HTERT RPE-1 (cell line): ENCODE measurements around the gene PNKD.

ENCODE experiments used
- in situ Hi-C: fragments of 300-500 bp; cut with MboI; formaldehyde crosslinking; loops from 4 replicates; pipeline ENCODE4 v1.14.3; 2020; ENCODE audit warnings: low sequenced_read_pairs

The PNKD gene, protein sequence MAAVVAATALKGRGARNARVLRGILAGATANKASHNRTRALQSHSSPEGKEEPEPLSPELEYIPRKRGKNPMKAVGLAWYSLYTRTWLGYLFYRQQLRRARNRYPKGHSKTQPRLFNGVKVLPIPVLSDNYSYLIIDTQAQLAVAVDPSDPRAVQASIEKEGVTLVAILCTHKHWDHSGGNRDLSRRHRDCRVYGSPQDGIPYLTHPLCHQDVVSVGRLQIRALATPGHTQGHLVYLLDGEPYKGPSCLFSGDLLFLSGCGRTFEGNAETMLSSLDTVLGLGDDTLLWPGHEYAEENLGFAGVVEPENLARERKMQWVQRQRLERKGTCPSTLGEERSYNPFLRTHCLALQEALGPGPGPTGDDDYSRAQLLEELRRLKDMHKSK

DNA sequence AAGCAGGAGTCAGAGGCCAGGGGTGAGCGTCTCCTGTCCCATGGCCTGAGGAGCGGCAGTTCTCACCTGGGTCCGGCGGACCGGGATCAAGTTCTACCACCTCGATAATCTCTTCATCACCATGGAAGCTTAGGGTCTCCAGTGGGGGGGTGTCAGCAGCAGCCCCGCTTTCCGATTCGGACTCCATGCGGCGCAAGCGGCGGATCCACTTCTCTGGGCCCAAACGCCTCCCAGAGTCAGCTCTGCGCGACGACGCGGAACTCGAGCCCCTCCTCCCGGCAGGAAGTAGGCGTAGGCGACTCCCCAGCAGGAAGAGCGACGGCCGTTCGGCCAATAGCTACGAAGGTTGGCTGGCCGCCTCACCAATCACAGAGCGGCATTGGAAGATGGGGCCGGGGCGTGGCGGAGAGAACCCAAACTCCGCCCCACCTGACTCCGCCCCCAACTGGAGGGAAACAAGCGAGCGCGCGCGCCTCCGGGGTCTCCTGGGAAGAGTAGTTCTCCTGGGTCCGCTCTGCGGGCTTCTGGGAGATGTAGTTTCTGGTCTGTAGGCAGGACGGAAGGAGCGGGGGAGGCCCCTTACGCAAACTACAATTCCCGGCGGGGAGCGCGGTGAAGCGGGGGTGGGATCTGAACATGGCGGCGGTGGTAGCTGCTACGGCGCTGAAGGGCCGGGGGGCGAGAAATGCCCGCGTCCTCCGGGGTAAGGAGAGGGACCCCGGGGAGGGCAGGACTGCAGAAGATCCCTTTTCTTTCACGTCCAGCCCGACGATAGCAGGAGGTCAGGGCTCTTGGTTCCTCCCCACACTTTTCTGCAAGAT, at the start of gene PNKD, which contains the start of gene AAMP:
Gene PNKD (plus strand): TSS at position 620 of the 821 bp plus-strand sequence. CDS start 17 bp downstream, at position 637.
Gene AAMP (minus strand): TSS at position 238 of the 821 bp plus-strand sequence. CDS start 51 bp downstream, at position 187.
- in situ Hi-C loops: no loop called here

DNA sequence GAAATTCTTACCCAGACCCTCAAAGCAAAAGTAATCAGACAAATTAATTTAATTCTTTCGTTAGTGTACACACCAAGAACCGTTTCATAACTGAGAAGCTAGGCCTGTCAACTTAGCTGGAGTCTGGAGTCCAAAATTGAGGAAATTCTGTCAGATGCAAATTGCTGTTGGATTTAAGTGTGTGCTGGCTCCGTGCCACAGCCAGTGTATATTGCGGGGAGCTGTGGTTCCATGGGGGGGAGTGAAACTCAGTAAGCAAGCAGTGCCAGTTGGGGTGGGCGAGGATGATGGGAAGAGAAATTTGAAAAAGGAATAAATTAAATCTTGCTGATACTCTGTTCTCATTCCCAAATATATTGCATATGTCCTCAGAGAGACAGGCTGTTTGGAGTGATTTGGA, 49.3 kb upstream of the PNKD start:
- in situ Hi-C loops: no loop called here

DNA sequence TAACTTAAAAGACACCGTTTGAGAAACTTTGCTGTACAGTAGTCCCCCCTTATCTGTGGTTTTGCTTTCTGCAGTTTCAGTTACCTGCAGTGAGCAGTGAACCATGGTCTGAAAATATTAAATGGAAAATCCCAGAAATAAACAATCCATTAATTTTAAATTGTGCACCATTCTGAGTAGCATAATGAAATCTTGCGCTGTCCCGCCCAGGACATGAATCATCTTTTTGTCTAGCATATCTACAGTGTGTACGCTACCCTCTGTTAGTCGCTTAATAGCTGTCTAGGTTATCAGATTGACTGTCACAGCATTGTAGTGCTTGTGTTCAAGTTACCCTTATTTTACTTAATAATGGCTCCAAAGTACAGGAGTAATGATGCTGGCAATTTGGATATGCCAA, 47.3 kb upstream of the PNKD start:
- in situ Hi-C loops: no loop called here

DNA sequence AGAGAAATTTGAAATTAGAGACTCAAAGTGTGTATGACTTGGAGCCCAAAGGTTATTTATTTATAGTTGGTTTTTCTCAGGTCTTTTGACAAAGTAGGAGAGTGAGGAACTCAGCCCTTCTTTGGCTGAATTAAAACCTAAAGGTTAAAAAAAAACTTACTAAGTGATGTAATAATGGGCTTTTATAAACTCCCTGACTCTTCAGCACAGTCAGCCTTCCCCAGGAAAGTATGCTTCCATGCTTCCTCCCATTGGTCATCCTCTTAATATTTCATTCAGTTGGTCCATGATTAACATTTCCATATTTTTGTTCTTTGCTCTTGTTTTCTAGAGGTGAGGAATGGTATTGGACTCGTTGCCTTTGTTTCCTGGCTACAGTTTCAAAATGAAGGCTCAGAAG, 46.1 kb upstream of the PNKD start:
- in situ Hi-C loops: no loop called here

DNA sequence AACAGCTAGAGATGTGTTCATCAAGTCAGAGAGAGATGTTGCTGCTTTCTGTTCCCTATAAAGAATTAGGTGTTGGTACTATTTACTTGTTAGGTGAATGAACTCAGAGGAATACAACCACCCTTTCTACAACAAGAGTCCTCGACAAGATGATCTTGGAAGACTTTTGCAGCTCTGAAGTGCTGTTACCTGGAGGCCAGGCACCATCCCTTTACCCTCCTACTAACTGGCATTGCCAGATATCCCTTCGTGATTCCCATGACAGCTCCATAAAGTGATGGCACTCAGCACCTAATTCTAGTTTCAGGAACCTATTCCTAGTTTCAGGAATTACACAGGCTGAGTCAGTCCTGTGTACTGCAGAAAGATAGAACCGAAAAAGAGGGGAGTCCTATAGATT, 43.4 kb upstream of the PNKD start:
- in situ Hi-C loops: no loop called here

DNA sequence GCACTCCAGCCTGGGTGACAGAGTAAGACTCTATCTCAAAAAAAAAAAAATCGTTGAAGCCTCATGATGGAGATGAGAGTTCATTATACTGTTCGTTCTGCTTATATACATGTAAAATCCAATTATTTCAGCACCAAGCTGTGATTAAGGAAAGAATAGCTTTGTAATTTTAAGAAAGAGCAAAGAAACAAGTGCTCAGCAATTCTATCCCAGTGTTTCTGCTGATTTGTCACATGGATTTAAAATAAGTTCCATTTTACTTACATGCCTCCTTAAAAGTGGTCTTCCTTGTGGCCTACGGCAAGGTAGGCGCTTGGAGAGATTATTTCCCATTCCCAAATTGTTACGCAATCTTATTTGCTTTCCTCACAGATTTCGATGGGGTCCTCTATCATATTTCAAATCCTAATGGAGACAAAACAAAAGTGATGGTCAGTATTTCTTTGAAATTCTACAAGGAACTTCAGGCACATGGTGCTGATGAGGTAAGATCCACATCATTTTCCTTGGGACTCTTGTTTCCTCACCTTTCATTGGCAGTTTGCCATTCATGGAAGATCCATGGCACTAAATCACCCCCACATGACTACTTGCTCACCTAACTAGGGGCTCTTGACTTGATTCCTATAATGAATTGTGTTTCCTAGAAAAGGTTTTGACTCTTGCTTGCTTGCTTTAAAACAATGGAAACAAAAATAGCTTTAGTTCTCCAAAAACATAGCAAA, 41.8 kb upstream of the PNKD start:
- in situ Hi-C loops: no loop called here

DNA sequence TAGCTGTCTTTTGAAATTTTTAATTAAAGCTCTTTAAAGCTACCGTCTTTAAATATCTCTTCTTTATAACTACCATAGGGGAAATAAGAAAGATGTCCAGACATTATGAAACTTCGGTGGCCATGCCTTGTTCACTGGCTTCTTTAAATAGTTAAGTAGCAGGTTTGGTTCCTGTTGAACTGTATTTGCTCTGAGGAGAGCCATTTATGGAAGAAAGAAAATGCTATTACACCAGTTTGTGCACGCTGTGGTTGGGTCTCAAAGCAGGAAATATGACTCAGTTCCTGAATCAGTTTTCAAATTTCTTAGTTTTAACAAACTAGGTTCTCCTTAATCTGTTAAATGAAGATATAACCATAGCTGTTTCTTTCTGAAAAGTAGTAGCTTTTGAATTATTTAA, 41.1 kb upstream of the PNKD start:
- in situ Hi-C loops: no loop called here

DNA sequence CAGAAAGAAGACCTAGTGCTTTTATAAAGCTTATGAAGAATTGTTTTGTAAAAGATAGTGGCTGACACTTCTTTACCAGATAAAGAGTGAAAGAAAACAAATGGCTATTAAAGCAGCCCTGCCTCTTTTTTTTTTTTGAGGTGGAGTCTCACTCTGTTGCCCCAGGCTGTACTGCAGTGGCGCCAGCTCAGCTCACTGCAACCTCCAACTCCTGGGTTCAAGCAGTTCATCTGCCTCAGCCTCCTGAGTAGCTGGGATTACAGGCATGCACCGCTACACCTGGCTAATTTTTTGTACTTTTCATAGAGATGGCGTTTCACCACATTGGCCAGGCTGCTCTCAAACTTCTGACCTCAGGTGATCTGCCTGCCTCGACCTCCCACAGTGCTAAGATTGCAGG, 40.5 kb upstream of the PNKD start:
- in situ Hi-C loops: no loop called here

DNA sequence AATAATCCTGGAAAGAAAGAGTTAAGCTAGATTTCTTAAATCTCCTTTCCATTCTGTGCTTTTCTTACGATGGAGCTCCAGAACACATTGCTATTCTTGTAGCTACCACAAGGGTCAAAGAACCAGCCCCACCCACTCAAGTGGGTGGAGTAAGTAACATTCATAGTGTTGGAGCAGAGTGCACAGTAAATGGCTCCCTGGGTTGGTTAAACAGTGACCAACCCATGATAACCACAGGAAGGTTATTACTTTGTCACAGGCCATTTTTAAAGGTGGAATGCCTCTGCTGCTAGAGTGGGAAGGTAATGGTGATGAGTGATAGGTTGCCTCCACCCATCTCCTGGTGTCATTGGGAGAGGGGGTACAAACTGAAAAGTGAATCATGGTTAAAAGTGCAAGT, 39.4 kb upstream of the PNKD start:
- in situ Hi-C loops: no loop called here

DNA sequence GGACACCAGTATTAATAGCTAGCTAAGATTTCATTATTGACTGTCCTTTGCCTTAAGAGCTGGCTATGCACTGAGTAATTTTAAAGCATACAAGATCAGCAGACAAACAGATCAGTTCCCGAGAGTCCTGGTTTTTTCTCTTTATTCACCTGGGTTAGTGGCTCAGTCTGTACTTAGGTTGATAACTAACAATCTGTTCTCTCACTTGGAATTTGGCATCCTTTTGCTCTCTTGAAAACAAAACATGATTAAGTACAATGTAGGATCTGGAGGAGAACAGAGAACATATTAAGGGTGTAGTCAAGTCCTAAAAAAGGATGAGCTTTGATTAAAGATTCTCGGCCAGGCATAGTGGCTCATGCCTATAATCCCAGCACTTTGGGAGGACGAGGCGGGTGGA, 36.8 kb upstream of the PNKD start:
- in situ Hi-C loops: no loop called here

DNA sequence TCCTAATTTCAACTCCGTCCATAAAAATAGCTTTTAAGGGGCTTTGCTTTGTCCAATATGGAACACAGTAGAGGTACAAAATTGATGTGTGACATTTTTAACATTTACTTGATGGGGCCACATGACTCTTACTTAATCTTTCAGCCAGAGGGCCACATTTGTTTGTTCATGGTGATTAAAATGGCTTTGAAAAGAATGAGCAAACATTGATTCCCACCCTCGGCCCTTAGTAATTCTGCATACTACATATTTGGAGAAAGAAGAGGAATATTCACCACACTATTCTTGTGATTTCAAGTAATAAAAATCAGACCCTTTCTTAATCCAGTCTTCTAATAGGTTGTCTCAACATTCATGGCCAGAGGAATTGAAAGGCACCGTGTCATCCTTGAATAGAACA, 35.8 kb upstream of the PNKD start:
- in situ Hi-C loops: no loop called here

DNA sequence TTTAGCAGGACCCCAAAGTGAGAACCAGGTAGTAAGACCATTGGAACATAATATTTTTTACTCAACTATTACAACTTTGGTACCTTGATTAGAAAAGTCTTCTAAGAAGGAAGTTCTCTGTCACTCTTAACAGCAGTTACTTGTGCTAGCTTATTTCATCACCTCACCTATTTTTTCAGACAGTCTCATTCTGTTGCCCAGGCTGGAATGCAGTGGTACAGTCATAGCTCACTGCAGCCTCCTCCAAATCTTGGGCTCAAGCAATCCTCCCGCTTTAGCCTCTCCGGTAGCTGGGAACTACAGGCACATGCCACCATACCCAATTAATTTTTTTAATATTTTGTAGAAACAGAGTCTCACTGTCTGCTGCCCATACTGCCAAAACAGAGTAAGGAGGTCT, 35.3 kb upstream of the PNKD start:
- in situ Hi-C loops: no loop called here

DNA sequence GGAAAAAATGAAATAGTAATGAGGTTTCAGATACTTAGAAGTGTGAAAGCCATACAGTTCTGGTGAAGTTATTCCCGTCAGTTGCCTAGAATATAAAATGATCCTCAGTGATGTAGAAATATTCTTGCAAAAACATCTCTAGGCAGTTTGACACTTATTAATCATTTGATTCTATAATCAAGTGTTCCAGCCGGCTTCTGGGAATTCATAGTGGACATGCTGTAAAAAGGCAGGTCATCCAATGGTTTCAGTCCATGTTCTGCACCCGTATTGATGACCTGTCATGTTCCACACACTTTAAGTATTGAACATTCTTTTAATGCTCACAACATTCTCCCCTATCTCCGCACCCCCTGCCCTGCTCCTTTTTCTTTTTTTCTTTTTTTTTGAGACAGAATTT, 33.5 kb upstream of the PNKD start:
- in situ Hi-C loops: no loop called here

DNA sequence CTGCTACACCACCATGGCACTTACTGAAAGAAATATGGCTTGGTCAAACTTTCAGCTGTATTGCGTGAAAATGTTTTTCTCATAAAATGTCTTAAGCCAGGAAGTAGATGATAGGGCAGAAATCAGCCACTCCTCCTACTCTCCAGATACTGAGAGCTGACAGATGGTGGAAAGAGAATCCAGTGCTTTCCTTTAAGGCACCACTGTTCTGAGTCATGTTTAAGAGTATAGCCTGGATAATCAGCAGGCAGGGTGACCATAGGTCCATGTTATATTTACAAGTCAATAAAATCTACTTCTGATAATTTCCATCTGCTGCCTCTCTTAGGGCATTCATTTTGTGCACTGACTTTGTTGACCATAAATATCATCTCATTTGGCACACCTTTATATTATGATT, 31.4 kb upstream of the PNKD start:
- in situ Hi-C loops: no loop called here

DNA sequence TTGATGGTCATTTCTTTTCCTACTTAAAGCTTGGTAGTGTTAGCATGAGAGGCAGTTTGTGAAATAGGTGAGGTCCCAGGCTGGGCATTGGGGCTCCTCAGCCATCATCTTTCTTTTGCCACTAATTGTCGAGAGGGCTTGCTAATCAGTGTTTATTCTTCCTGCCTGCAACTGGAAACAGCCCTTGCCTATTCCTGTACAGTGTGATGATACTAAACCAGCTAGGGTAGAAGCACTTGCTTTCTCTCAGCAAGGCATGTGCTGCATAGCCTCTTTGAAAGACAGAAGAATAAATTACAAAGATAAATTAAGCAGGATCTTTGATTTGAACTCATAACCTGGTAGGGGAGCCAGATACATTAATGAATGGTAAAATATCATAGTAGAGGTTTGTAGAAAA, 26.1 kb upstream of the PNKD start:
- in situ Hi-C loops: no loop called here

DNA sequence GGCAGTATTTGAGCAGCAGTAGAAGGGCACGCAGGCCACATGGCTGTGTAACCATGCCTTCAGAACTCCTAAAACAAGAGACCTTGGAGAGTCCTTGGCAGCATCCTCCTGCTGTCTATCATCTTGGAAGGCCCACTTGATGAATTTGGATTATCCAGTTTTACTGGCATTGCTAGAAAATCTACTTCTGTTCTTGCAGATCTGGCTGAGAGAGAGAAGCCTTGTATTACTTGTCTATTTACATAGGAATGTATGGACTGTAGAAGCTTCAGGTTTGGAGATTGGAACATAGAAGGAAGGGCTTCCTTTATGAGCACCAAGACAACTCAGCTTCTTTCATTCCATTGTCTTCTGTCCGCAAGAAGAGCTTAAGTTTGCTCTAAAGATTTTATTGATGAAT, 25.7 kb upstream of the PNKD start:
- in situ Hi-C loops: no loop called here

DNA sequence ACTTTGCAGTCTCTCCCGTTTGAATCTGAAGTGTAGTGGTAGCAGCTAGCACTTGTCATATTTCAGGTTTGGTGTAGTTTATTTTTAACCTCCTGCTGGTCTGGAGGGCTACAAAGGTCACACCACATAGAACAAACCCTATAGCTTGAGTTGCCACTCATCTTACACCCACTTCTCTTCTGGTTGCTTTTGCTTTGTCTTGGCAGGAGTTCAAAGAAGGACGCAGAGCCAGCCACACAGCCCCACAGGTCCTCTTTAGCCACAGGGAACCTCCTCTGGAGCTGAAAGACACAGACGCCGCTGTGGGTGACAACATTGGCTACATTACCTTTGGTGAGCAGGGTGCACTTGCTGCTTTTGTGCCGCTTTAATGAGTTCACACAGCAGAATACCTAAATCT, 25.1 kb upstream of the PNKD start:
- in situ Hi-C loops: no loop called here

DNA sequence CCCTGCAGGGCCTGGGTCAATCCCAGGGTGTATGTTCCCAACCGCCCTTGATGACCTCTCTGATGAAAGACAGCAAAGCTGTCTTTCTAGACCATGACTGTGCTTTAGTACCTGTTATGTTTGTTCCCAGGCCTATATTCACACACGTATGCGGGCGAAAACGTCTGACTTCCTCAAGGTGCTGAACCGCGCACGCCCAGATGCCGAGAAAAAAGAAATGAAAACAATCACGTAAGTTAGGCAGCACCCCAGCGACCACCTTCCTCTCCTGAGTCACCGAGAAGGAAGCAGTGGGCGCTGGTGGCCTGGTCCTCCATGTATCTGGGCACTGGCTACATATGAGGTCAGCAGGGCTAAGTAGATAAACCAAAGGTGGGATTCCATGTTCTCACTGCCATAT, 20.6 kb upstream of the PNKD start:
- in situ Hi-C loops: no loop called here

DNA sequence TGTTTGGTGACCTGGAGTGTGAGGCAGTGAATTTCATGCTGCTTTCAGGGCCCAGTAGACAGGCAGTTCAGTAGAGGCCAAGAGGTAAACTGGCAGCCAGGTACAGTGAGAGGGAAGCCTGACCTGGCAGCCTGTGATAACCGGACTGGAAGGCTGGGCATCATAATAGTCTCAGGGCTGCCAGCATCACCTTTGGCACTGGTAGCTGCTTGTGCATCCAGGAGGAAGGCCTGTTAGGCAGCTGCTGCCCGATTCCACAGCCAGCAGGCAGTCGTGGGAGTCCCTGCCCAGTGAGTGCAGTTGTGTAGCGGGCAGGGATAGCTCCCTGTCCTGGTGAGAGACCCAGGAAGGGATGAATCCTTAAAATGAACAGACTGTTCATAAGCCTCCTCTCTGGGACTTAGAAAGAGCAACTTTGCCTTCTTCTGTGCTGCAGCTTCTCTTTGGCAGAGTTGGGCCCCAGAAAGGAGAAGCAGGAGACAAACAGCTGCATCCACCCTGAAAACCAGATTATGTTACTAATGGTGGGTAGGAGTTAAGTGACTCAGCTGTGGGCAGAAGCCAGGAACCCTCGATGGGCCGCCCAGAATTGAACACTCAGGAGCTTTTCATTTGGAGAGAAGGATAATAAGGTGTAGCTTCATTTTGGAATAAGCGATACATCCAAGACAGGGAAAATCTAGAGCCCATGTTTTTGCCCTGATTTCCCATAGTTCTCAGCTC, 17.6 kb upstream of the PNKD start:
- in situ Hi-C loops: no loop called here

DNA sequence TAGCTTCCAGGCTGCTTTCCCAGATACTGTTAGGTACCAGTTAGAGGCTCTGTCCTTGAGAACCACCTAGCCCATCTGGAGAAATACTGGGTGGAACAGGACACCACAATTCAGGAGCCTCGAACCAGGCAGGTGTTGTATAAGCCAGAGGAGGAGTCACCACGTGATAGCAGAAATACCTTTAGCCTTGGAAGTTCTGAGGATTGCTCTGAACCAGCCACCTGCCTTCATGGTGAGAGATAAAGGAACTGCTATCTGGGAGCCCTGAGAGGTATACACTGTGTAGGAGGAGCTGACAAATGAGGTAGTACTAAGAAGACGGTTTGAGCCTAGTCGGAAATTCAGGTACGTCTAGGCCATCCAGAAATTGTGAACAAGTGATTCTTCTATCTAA, 17.1 kb upstream of the PNKD start:
- in situ Hi-C loops: no loop called here

DNA sequence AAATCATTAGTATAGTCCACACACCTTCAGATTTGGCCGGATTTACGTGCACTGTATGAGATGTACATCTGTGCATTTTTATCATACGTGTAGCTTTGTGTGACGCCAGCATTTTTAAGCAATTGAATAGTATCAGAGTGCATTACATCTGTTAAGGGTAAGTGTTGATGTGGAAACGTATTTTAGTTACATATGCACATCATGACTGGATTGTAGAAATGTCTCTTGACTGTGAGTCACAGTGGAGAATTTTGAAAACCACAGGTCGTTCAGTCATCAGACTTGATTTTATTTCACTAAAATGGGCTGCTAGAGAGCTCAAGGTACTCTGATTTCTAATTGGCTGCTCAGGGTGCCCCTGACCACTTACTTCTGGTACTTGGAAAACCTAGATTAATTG, 14.9 kb upstream of the PNKD start:
- in situ Hi-C loops: no loop called here
